Activated CD8-positive, alpha-beta T cell treated with anti-CD3 and anti-CD28 coated beads, Interleukin-2, amount 10 ng/mL, durations not matched to agents 7 days and 5 days (primary cell): ENCODE results near the gene C14orf93. TPM values are rescaled to one million over a fixed set of nuclear protein-coding genes. Genes with fewer than 3 reads are reported as not detected.

ENCODE experiments used
- ATAC-seq: fragments of 150-1000 bp; cut with Tn5 transposase; one replicate; pipeline ENCODE4 v1.10.0; 2021; ENCODE audit warnings: moderate library complexity
- CTCF ChIA-PET: fragments of 350-600 bp; sonication (Branson Sonifier 250); formaldehyde crosslinking; loops from one replicate; lab custom pipeline; 2021; ENCODE audit warnings: antibody characterized with exemption; lab: Charles Lee
- POLR2A ChIA-PET: fragments of 350-600 bp; sonication (Branson Sonifier 250); formaldehyde crosslinking; loops from one replicate; lab custom pipeline; 2021; ENCODE audit warnings: antibody characterized with exemption; lab: Charles Lee
- DNase-seq: peaks from one replicate; pipeline ENCODE4 v3.0.0-alpha.2; 2020
- H3K27ac Mint-ChIP-seq: one replicate; pipeline ENCODE4 v1.8.0; 2021; ENCODE audit warnings: mild to moderate bottlenecking, mixed read lengths
- H3K27me3 Mint-ChIP-seq: one replicate; pipeline ENCODE4 v1.8.0; 2021; ENCODE audit warnings: low read depth, mixed read lengths
- H3K36me3 Mint-ChIP-seq: one replicate; pipeline ENCODE4 v1.8.0; 2021; ENCODE audit warnings: low read depth, mixed read lengths
- H3K4me1 Mint-ChIP-seq: one replicate; pipeline ENCODE4 v1.8.0; 2021; ENCODE audit warnings: low read depth, mixed read lengths
- H3K4me3 Mint-ChIP-seq: one replicate; pipeline ENCODE4 v1.8.0; 2021; ENCODE audit warnings: mild to moderate bottlenecking, mixed read lengths
- H3K9me3 Mint-ChIP-seq: one replicate; pipeline ENCODE4 v1.8.0; 2022; ENCODE audit warnings: mixed read lengths; ENCODE audit not compliant: insufficient read depth
- total RNA-seq, 2 experiments: library from RNA; stranded (reverse); gene quantifications; one replicate each; pipeline ENCODE4 v1.2.3, GENCODE V29; 2021

Gene C14orf93
- total RNA-seq, 2 experiments from 2014 or later: 7.8 to 9.0 TPM

DNA sequence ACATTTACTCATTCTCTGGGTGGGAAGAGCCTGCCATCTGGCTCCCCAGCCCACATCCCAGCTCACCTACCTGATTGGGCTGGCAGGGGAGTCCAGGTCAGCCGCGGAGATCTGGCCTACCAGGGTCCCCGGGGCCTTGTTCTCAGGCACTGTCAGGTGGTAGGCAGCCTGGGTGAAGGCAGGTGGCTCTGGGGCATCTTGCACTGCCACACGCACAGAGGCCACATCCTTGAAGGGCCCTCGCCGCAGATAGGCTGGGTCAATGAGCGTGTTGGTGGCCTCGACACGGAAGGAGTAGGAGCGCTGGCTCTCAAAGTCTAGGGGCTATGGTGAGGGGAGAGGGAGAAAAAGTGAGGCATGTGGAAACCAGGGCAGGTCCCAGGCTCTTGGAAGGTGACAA lies 43.5 kb upstream of the C14orf93 start:
- Mint-ChIP-seq H3K36me3 (peaks cover 2% of the 10 kb centered on the region), H3K4me3 (no peak overlapping the region), H3K9me3 (no peaks in the 10 kb centered on the region), H3K27me3 (peaks cover 9% of the 10 kb centered on the region), H3K27ac (no peak overlapping the region), H3K4me1 (peaks cover 18% of the 10 kb centered on the region)
- ATAC-seq (no peak), DNase-seq (no peak)
- ChIA-PET POLR2A (no interaction called here), CTCF (interaction anchor here (1.5 to 17.4 kb wide), 6 partner anchors 33 to 98 kb away, joined by 3 to 489 read pairs (median 64); partner anchors contain the start of gene AJUBA)

DNA sequence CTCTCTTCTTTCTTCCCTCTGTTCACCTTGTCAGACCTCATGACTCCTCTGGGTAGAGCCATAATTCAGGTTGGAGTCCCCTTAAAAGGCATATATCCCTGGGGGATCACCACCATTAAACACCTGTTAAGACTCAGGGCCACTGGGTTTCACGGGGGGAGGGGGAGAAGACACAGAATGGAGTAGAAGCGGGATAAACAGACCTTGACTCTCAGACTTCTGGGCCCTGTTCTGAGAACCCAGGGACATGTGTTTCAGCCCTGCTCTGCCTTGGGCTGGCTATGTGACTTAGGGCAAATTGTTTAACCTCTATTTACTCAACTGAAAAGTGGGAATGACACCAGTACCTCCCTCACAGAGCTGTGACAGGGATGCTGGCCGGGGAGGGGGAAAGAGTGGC lies 42.7 kb upstream of the C14orf93 start:
- peaks cover 9% of the 10 kb centered on the region for H3K27me3 Mint-ChIP-seq
- DNase-seq (no peak), ATAC-seq (no peak)
- H3K4me3 Mint-ChIP-seq: no peak overlapping the region
- POLR2A ChIA-PET: no interaction called here
- H3K36me3 Mint-ChIP-seq: no peaks in the 10 kb centered on the region
- H3K9me3 Mint-ChIP-seq: no peaks in the 10 kb centered on the region
- CTCF ChIA-PET: interaction anchor here (0.8 to 17.4 kb wide), 10 partner anchors 8 to 97 kb away, joined by 3 to 489 read pairs (median 3); partner anchors contain the start of gene AJUBA
- peaks cover 12% of the 10 kb centered on the region for H3K4me1 Mint-ChIP-seq
- H3K27ac Mint-ChIP-seq: no peak overlapping the region

DNA sequence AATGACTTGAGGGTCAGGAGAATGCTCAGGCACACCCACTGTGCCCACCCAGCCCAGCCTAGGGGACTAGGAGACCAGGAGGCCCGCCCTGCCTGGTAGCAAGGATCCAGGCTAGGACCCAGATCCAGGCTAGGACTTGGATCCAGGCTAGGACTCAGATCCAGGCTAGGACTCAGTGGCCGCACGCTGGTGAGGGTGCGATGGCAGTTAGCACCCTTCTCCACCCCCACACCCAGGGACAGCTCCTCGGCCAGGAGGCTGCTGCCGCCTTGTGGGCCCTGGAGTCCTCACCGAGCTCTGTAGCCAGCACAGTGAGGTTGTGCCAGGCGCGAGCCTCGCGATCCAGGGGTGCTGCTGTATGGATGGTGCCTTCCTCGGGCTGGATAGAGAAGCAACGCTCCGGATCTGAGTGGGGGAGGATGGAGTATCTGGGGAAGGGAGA lies 42.3 kb upstream of the C14orf93 start:
- H3K36me3 Mint-ChIP-seq: no peaks in the 10 kb centered on the region
- H3K27me3 Mint-ChIP-seq: peaks cover 9% of the 10 kb centered on the region
- ATAC-seq (no peak), DNase-seq (no peak)
- H3K4me1 Mint-ChIP-seq: peaks cover 12% of the 10 kb centered on the region
- no peak overlapping the region for H3K27ac Mint-ChIP-seq
- CTCF ChIA-PET: interaction anchor here (0.8 to 17.4 kb wide), 9 partner anchors 8 to 83 kb away, joined by 3 to 489 read pairs (median 3); partner anchors contain the start of gene AJUBA
- H3K9me3 Mint-ChIP-seq: no peaks in the 10 kb centered on the region
- POLR2A ChIA-PET: interaction anchor here (0.6 to 1.1 kb wide), 2 partner anchors 9 to 69 kb away, joined by 3 read pairs; no protein-coding TSS in a partner anchor
- H3K4me3 Mint-ChIP-seq: no peak overlapping the region

DNA sequence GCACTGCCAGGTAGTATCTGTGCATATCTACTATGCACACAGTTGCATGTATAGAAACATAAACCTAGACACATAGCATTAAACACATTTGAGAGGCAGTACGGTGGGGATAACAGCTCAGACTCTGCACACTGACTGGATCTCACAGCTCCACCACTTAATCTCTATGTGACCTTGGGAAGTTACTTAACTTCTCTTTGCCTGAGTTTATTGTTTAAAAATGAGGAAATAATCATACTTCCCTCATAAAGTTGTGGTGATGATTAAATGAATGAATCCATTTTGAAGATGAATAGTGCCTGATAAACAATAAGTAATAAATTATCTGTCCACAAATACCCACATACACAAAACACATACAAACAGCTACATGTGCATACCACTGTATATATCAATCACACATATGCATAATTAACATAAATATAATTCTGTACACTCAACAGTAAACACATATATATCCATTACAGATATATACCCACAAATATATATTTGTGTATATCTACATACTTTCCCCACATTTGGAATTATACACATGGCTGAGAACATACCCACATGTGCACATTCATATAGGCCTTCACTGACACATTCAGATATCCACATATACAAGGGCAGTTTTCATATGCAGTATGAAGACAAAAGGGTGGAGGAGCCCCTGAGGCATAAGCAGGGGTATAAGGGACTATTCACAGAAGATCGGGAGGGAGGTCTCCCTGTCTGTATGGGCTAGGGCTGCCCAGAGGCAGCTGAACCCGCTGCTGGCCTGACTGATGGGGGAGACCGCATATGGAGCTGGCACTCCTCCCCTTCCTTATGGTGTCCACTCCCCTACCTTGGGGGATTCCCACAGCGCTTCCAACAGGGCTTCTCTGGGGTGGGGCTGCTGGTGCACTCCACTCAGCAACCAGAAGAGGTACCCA lies 41.5 kb upstream of the C14orf93 start:
- Mint-ChIP-seq H3K4me1 (peaks cover 6% of the 10 kb centered on the region), H3K27ac (no peak overlapping the region), H3K9me3 (no peaks in the 10 kb centered on the region), H3K36me3 (no peaks in the 10 kb centered on the region), H3K4me3 (no peak overlapping the region), H3K27me3 (peaks cover 4% of the 10 kb centered on the region)
- DNase-seq (no peak), ATAC-seq (no peak)
- CTCF ChIA-PET: interaction anchor here (0.8 to 17.4 kb wide), 8 partner anchors 9 to 79 kb away, joined by 3 to 489 read pairs (median 4); partner anchors contain the start of gene AJUBA
- POLR2A ChIA-PET: interaction anchor here (0.6 to 1.1 kb wide), 2 partner anchors 9 to 69 kb away, joined by 3 read pairs; no protein-coding TSS in a partner anchor

DNA sequence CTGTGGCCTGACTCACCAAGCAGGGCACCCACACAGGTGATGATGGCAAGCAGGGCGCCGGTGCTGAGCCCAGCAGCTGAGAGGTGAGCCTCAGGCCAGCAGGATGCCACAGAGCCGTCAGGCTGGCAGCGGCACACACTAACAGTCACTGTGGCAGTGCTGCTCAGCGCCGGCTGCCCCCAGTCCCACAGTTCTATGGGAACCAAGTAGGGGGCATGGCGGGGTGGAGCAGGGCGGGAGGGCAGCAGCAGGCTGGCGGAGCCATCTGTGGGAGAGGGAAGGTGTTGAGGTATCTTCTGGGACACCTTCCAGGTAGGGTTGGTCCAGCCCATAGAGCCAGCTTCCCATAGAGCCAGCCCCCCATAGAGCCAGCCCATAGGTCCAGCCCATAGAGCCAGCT lies 39.1 kb upstream of the C14orf93 start:
- DNase-seq (no peak), ATAC-seq (no peak)
- ChIA-PET CTCF (interaction anchor here (0.6 to 17.4 kb wide), 3 partner anchors 9 to 63 kb away, joined by 3 to 489 read pairs (median 7); partner anchors contain the start of genes AJUBA and CDH24), POLR2A (no interaction called here)
- H3K4me1 Mint-ChIP-seq: no peaks in the 10 kb centered on the region
- no peaks in the 10 kb centered on the region for H3K27me3 Mint-ChIP-seq
- H3K36me3 Mint-ChIP-seq: no peaks in the 10 kb centered on the region
- no peaks in the 10 kb centered on the region for H3K9me3 Mint-ChIP-seq
- H3K4me3 Mint-ChIP-seq: no peak overlapping the region
- H3K27ac Mint-ChIP-seq: no peak overlapping the region

DNA sequence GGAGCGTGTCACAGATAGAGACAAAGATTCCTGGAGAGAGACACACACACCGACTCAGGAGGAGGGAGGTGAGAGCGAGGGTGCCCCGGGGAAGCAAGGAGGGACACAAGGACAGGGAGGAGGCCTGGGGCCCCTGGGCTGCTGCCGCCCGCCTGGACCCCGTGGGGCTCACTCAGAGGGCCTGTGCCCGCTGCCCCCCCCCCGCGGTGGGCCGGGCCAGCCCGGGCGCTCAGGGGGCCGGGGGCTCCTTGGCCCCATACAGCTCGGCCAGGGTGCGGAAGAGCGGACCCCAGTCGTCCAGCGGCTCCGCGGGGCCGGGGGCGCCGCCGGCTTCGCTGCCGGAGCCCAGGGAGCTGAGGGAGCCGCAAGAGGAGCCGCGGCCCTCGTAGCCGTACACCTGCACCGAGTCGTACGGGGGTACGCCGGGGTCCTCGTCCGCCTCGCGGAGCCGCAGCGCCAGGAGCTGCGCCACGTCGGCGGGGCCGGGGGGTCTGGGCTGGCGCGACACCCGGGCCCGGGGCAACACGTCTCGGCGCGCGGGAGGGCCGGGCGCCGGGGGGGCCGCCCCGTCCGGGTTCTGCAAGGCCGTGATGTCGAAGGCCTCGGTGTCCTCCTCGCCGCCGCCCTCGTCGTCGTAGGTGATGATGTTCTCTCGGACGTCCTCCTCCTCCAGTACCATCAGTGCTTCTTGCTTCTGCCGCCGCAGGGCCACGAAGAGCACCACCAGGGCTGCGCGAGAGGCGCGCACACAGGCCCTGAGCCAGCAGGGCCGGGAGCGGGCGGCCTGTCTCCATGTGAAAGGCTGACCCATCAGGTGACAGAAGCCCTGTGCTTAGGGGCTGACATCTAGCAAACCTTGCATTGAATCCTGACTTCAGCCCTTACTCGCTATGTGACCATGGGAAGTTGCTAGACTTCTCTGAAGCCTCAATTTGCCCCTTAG lies 38.1 kb upstream of the C14orf93 start:
- ATAC-seq: no peak
- Mint-ChIP-seq H3K4me3 (no peak overlapping the region), H3K36me3 (no peaks in the 10 kb centered on the region), H3K27me3 (no peaks in the 10 kb centered on the region), H3K4me1 (no peaks in the 10 kb centered on the region), H3K9me3 (no peaks in the 10 kb centered on the region), H3K27ac (no peak overlapping the region)
- no peak for DNase-seq
- CTCF ChIA-PET: interaction anchor here (2.5 kb wide), 1 partner anchor 10 kb away, joined by 7 read pairs; the partner anchor contains the start of gene CDH24
- POLR2A ChIA-PET: no interaction called here

DNA sequence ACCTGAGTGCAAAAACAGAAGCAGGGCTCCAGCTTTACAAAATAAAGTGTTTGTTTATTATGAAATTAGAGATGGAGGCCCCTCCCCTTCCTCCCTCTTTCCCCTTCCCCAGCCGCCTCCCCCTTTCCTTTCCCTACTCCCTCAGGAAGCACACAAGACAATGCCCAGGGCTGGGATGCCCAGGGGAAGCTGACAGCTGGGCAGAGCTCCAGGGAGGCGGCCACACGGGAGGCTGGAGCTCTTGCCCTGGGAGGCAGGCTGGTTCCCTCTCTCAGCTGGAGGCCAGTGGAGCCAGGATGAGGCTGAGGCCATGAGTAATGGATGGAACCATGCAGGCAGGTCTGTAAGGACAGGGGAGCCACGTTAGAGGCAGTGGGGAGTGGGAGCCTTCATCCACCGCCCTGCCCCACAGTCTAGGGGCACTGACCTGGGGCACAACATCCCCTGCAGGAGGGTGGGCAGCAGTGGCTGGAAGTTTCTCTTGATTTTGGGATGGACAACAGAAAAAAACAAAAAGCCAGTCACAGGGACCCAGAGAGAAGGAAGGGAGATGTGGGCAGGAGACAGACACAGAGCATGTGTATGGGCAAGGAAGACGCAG lies 37.2 kb upstream of the C14orf93 start:
- no peaks in the 10 kb centered on the region for H3K36me3 Mint-ChIP-seq
- ChIA-PET POLR2A (no interaction called here), CTCF (interaction anchor here (0.7 to 2.5 kb wide), 5 partner anchors 11 to 78 kb away, joined by 3 to 7 read pairs (median 3); partner anchors contain the start of gene CDH24)
- H3K4me3 Mint-ChIP-seq: no peak overlapping the region
- H3K27me3 Mint-ChIP-seq: no peaks in the 10 kb centered on the region
- H3K27ac Mint-ChIP-seq: no peak overlapping the region
- no peaks in the 10 kb centered on the region for H3K9me3 Mint-ChIP-seq
- DNase-seq (no peak), ATAC-seq (no peak)
- no peaks in the 10 kb centered on the region for H3K4me1 Mint-ChIP-seq

DNA sequence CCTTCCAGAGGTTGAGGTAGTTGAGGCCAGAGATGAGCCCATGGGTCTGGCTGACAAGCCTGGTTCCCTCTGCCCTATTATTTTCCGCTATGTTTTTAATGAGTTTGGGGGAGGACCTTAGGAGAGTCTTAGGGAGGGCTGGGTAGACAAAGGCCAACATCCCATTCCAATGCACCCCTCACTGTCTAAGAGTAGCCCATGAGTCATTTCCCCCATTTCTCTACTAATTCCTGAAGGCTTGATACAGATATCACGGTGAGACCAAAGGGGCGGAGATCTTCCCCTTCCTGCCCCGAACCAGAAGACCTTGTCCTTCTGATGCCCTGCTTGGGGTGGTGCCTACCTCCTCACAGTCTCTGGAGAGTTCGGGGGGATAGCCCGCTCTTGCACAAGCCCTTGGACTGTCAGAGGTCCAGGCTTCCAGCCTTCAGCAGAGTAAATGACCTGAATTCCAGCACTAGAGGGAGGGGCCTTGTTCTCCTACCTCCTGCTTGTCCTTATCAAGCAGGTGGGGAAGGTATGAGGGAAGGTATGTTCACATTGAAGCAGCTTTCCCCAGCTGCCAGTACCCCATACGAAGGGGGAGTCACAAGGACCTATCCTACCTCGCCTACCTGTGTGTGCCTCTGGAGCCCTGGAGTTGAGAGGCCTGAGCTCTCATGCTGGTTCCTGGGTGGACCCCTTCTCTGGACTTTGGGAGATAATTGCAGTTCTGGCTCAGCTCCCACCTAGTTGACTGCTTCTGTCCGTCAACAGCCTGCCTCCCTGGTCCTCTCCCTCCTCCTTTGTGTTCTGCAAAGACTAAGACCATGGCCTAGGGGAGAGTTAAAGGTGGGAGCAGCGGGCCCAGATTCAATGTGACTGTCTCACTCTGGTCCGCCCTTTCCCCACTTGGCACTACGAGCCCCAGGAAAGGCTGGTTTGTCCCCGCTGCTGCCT lies 35.7 kb upstream of the C14orf93 start:
- Mint-ChIP-seq H3K36me3 (no peaks in the 10 kb centered on the region), H3K4me3 (no peak overlapping the region), H3K9me3 (no peaks in the 10 kb centered on the region), H3K27me3 (no peaks in the 10 kb centered on the region), H3K27ac (peak overlapping the region; percentile 47), H3K4me1 (no peaks in the 10 kb centered on the region)
- DNase-seq (no peak), ATAC-seq (no peak)
- ChIA-PET CTCF (interaction anchor here (1.0 to 2.1 kb wide), 2 partner anchors 23 to 50 kb away, joined by 5 to 6 read pairs; no protein-coding TSS in a partner anchor), POLR2A (no interaction called here)

DNA sequence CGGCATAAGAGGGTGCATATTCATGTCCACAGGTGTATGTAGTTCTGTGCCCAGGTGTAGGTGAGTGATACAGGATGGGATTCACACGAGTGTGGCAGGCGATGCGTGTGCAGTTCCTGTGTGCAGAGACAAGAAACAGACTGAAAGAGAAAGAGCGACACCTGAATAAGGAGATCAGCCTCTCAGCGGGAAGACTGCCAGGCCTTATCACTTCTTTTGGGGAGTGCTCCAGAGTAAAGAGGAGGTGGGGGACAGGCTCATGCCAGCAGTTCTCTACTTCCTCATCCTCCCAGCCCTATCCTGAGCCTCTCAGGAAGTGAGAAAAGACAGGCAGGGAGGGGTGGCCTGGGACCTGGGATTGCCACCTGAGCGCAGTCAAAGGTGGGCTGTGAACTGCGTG lies 34.9 kb upstream of the C14orf93 start:
- Mint-ChIP-seq H3K4me1 (no peaks in the 10 kb centered on the region), H3K27me3 (no peaks in the 10 kb centered on the region), H3K4me3 (no peak overlapping the region), H3K27ac (peak overlapping the region; percentile 25), H3K9me3 (no peaks in the 10 kb centered on the region), H3K36me3 (no peaks in the 10 kb centered on the region)
- ChIA-PET POLR2A (no interaction called here), CTCF (no interaction called here)
- no peak for DNase-seq
- ATAC-seq: no peak

DNA sequence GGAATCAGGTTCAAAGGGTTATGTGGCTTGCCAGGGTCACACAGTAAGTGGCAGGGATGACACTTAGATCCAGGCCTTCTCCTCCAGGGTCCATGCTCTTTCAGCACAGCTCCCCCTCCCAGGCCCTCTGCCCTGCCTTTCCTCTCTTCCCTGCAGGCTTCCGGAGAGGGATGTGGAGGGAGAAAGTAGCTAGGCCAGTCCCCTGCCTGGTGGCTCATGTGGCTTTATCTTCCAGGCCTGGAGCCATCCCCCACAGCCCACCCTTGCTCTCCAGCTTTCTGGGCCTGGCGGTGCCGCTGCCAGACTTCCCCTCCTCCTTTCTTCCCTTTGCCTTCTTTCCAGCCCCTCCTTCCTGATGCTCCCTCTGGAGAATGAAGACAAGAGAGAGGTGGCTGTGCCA lies 33.8 kb upstream of the C14orf93 start:
- ChIA-PET CTCF (interaction anchor here (0.9 to 1.2 kb wide), 2 partner anchors 14 to 57 kb away, joined by 3 to 6 read pairs; no protein-coding TSS in a partner anchor), POLR2A (no interaction called here)
- Mint-ChIP-seq H3K9me3 (no peaks in the 10 kb centered on the region), H3K36me3 (no peaks in the 10 kb centered on the region), H3K27ac (no peak overlapping the region), H3K4me1 (no peaks in the 10 kb centered on the region), H3K27me3 (no peaks in the 10 kb centered on the region), H3K4me3 (no peak overlapping the region)
- DNase-seq: no peak
- no peak for ATAC-seq
